ENCODE measurements around the gene NCSTN. TPM values are rescaled to one million over a fixed set of nuclear protein-coding genes. Genes with fewer than 3 reads are reported as not detected.

The NCSTN gene
- total RNA-seq, 4 donors from 2014 or later, result 45.6 to 59.7 (median 52.1) TPM

DNA sequence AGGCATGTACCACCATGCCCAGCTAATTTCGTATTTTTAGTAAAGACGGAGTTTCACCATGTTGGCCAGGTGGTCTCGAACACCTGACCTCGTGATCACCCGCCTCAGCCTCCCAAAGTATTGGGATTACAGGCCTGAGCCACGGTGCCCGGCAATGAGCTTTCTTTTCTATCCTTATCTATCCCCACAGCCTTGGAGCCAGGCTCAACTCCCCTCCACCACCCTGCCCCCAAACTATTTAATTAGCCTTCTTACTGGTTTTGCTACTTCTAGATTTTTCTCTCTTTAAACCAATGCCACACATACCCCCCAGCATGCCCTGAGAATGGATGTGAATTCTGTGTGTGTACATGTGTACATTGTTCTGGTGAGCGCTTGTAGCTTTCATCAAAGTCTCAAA lies 51.5 kb downstream of the NCSTN start:
- no peak overlapping the region for H3K4me3 ChIP-seq
- intact Hi-C loops (cut with DNase I), result no loop called here
- DNase-seq (ENCODE audit: extremely low spot score), result no peak
- H3K9me3 ChIP-seq, result no peaks in the 10 kb centered on the region
- H3K27ac ChIP-seq (replicated peaks in 1 of 4), result no peak overlapping the region
- peaks cover 0 to 7% (median 0%) of the 10 kb centered on the region in 4 donors for H3K27me3 ChIP-seq
- whole genome bisulfite sequencing, result 83% methylated on average over 8 of the region's 8 CpGs
- no peaks in the 10 kb centered on the region for H3K36me3 ChIP-seq
- no peak for TF ChIP-seq EP300 (IDR thresholded peaks at IDR 0.05)
- no peak for TF ChIP-seq POLR2A (IDR thresholded peaks at IDR 0.05; ENCODE audit: low read depth)
- TF ChIP-seq, protein P1, sequence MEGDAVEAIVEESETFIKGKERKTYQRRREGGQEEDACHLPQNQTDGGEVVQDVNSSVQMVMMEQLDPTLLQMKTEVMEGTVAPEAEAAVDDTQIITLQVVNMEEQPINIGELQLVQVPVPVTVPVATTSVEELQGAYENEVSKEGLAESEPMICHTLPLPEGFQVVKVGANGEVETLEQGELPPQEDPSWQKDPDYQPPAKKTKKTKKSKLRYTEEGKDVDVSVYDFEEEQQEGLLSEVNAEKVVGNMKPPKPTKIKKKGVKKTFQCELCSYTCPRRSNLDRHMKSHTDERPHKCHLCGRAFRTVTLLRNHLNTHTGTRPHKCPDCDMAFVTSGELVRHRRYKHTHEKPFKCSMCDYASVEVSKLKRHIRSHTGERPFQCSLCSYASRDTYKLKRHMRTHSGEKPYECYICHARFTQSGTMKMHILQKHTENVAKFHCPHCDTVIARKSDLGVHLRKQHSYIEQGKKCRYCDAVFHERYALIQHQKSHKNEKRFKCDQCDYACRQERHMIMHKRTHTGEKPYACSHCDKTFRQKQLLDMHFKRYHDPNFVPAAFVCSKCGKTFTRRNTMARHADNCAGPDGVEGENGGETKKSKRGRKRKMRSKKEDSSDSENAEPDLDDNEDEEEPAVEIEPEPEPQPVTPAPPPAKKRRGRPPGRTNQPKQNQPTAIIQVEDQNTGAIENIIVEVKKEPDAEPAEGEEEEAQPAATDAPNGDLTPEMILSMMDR (IDR thresholded peaks at IDR 0.05), result no peak
- TF ChIP-seq POLR2AphosphoS5 (IDR thresholded peaks at IDR 0.05), result no peak
- H3K4me1 ChIP-seq, result peaks cover under 1 to 3% (median 2%) of the 10 kb centered on the region in 4 donors

DNA sequence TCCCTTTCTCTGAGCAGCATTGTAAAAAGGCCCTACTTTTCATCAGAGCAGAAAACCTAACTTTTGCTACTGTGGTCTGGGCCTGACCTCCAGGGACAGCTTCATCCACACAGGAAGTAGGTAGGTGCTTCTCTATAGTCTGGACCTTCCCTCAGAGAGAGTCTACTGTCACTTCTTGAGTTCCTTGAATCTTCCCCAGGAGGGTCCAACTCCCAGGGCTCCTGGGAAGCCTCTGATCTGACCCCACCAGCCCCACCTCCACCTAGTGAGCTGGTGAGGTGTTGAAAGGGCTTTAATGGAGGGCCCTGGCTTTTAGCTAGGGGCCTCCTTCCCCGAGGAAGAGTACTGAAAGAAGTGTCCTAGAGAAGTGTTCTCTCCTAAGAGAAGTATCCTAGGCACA lies 54.5 kb downstream of the NCSTN start:
- Histone ChIP-seq H3K4me3 (no peak overlapping the region), H3K4me1 (peaks cover 3 to 31% (median 28%) of the 10 kb centered on the region in 4 donors), H3K27ac (replicated peaks in 1 of 4) (no peak overlapping the region), H3K9me3 (no peaks in the 10 kb centered on the region), H3K36me3 (no peaks in the 10 kb centered on the region), H3K27me3 (peaks cover 0 to 4% (median under 1%) of the 10 kb centered on the region in 4 donors)
- WGBS, result 71% methylated on average over 1 of the region's 1 CpG
- DNase-seq (ENCODE audit: extremely low spot score), result no peak
- intact Hi-C loops (cut with DNase I), result no loop called here
- TF ChIP-seq POLR2A (IDR thresholded peaks at IDR 0.05; ENCODE audit: low read depth) (no peak), EP300 (IDR thresholded peaks at IDR 0.05) (no peak), POLR2AphosphoS5 (IDR thresholded peaks at IDR 0.05) (no peak)
- TF ChIP-seq, protein P1 (IDR thresholded peaks at IDR 0.05), result no peak

DNA sequence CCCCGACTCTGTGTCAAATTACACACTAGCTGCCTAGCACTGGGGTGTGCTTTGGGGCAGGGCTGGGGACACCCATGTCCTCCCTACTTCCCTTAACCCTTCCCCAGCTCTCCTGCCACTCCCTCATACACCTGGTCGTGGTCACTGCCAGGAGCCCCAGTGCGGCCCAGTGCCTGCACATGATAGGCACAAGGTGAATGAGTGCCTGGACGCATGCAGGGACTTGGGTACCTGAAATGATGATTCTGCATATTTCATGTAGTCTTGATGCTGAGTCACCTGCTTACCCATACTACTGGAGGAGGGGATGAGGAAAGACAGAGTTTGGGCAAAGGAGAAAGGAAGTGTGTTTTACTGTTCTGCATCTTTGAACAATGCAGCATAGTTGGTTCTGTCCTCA lies 55.6 kb downstream of the NCSTN start:
- peaks cover 10 to 33% (median 29%) of the 10 kb centered on the region in 4 donors for H3K4me1 ChIP-seq
- TF ChIP-seq POLR2AphosphoS5 (IDR thresholded peaks at IDR 0.05), result no peak
- peaks cover 0 to 4% (median 0%) of the 10 kb centered on the region in 4 donors for H3K27me3 ChIP-seq
- intact Hi-C loops (cut with DNase I), result no loop called here
- 80% methylated on average over 4 of the region's 4 CpGs for WGBS
- DNase-seq (ENCODE audit: extremely low spot score), result no peak
- no peaks in the 10 kb centered on the region for H3K36me3 ChIP-seq
- H3K4me3 ChIP-seq, result no peak overlapping the region
- no peaks in the 10 kb centered on the region for H3K9me3 ChIP-seq
- H3K27ac ChIP-seq (replicated peaks in 1 of 4), result no peak overlapping the region

DNA sequence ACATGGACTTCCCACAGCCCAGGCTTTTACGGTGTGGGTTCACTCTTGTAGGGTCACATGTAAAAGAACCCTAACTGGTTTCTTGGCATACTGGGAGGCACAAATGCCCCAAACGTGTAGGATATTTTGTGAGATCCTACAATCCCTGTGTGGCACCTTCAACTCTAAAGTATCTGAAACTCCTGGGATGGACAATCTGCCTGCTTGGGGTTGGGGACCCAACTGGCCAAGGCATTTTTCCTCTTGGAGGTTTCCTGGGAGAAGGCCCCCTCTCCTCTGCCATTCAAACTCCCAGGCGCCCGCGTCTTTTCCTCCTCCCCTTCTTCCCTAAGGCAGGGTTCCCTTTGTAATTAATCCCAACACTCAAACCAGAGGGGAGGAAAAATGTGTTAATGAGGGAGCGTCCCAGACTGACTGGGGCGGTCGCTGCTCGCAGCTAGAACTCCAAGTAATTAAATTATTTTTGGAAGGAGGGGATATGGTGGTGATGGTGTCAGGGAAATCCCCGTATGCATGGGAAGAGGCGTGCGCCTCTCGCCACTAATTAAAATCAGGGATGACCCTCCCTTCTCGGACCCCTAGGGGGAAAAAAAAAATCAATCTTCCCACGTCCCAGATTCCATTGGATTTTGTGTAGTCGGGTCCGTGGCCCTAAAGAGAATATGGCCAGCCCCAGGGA lies 56.5 kb downstream of the NCSTN start:
- intact Hi-C loops (cut with DNase I), result no loop called here
- peak overlapping the region; percentile 36 to 78 (median 68) for H3K27ac ChIP-seq (replicated peaks in 1 of 4)

DNA sequence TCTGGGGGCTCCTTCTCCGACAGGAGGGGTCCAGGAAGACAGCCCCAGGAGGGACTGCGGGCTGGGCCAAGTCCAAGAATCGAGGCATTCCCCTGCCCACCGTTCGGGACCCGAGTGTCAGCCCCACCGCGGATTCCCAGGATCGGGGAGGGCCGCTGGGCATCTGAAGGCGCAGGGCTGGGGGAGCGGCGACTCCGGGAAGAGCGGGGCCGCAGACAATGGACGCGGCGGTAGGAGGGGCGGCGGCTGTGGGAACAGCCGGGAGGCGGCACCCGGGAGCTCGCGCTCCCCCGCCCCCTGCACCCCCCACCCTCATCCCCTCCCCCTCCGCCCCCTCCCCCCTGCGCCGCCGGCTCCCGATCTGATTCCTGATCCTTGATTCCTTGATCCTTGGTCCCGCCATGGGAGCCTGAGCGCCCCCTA lies 57.1 kb downstream of the NCSTN start, which contains the start of gene VANGL2:
VANGL2 (plus strand) TSS at position 342 of the 423 bp plus-strand sequence. CDS start 15,274 bp downstream, outside the sequence.
- intact Hi-C loops (cut with DNase I), result no loop called here
- peaks cover 11 to 33% (median 29%) of the 10 kb centered on the region in 4 donors for H3K4me1 ChIP-seq
- H3K27me3 ChIP-seq, result peaks cover 0 to 4% (median 0%) of the 10 kb centered on the region in 4 donors
- no peaks in the 10 kb centered on the region for H3K9me3 ChIP-seq
- no peaks in the 10 kb centered on the region for H3K36me3 ChIP-seq
- 2% methylated on average over 6 of the region's 34 CpGs for WGBS
- TF ChIP-seq, protein P1 (IDR thresholded peaks at IDR 0.05), result no peak
- TF ChIP-seq POLR2AphosphoS5 (IDR thresholded peaks at IDR 0.05) (peak; percentile 9 to 45), POLR2A (IDR thresholded peaks at IDR 0.05; ENCODE audit: low read depth) (no peak)
- DNase-seq (ENCODE audit: extremely low spot score), result no peak
- peak within 1 kb of the TSS; percentile 70 to 87 (median 85) for H3K4me3 ChIP-seq
- H3K27ac ChIP-seq (replicated peaks in 1 of 4), result peak within 1 kb of the TSS; percentile 36 to 78 (median 68)

More for the DNA sequence above, 56.5 kb downstream of the NCSTN start:
- Histone ChIP-seq H3K36me3 (no peaks in the 10 kb centered on the region), H3K9me3 (no peaks in the 10 kb centered on the region), H3K4me3 (peak overlapping the region; percentile 70 to 87 (median 85)), H3K4me1 (peaks cover 11 to 33% (median 29%) of the 10 kb centered on the region in 4 donors), H3K27me3 (peaks cover 0 to 4% (median 0%) of the 10 kb centered on the region in 4 donors)
- DNase-seq (ENCODE audit: extremely low spot score), result no peak
- TF ChIP-seq POLR2AphosphoS5 (IDR thresholded peaks at IDR 0.05), result no peak
- TF ChIP-seq POLR2A (IDR thresholded peaks at IDR 0.05; ENCODE audit: low read depth), result no peak
- TF ChIP-seq EP300 (IDR thresholded peaks at IDR 0.05), result no peak
- TF ChIP-seq, protein P1 (IDR thresholded peaks at IDR 0.05), result no peak
- 27% methylated on average over 17 of the region's 17 CpGs for WGBS

All from esophagus muscularis mucosa (tissue), 4 donors.